Measurements from ENCODE around the gene ENKUR. TPM values are rescaled to one million over a fixed set of nuclear protein-coding genes. Genes with fewer than 3 reads are reported as not detected.
"Not testable (repeated sequence)": the region's sequence is repeated elsewhere in the genome, so short reads cannot be mapped to it uniquely, and the experiment has no call there.

Gene ENKUR
- total RNA-seq, 2 experiments from 2014 or later = not detected

DNA sequence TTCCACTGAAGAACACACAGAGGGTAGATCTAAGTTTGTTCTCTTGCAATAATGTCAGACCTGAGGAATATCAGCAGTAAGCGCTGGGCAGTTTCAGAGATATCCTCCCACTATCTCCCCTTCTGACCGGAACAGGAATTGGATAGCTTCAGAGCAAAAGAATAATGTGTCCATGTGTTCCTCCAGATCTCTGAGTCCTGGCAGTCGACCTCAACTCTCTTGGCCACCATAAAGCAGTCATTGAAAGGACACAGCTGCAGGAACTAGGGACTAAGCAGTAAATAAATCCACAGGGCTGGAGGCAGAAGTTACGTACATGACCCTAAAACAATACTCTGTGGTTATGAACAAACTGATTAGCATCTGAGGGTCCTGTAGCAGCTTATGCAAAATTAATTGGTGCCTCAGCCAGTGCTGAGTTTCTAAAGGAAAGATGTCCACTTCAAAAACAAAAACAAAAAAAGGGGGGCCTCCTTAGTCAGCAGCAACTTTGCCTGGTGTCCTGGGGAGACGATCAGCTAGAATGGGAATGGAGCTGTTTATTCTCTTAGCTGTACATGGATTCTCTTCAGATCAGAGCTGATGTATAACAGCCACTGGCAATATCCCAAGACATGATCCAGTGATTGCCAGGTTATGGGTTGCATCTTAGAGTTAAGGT lies 57.1 kb downstream of the ENKUR start:
- no peak for DNase-seq
- H3K36me3 Mint-ChIP-seq = peaks cover 4% of the 10 kb centered on the region
- no peak overlapping the region for H3K27ac Mint-ChIP-seq
- H3K27me3 Mint-ChIP-seq = no peaks in the 10 kb centered on the region
- no peak for ATAC-seq (ENCODE audit: low read depth)
- H3K4me3 Mint-ChIP-seq = no peak overlapping the region
- H3K9me3 Mint-ChIP-seq = no peaks in the 10 kb centered on the region
- H3K4me1 Mint-ChIP-seq = peaks cover under 1% of the 10 kb centered on the region
- POLR2A ChIA-PET = no interaction called here

DNA sequence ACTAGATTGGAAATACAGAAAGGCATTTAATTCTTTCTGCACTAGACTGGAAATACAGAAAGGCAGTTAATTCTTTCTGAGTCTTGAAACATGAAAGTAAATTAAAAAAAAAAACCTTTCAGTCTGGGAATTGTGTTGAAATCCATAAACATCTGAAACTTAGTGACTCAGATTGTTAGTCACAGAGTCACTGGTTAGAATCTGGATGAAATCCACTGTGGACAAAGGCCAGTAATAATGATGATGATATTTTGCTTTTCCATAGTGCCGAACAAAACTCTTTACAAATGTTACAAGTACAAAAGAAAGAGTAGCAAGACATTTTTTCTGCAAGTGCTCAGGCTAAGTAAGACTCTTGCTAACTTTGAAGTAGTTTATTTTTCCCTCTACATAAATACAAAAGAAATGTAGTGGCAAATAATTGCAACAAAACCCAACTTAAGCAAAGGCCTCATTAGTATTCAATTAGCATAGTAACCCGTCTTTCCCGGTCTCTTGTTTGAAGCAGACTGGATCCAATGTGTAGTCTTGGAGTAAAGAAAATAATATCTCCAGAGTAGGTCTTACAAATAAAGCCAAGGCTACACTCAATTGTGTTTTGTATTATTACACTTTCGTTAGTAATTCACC lies 57.8 kb downstream of the ENKUR start:
- Mint-ChIP-seq H3K36me3 (peaks cover 4% of the 10 kb centered on the region), H3K27me3 (no peaks in the 10 kb centered on the region), H3K27ac (no peak overlapping the region), H3K9me3 (no peaks in the 10 kb centered on the region), H3K4me3 (no peak overlapping the region), H3K4me1 (peaks cover 5% of the 10 kb centered on the region)
- no peak for ATAC-seq (ENCODE audit: low read depth)
- no peak for DNase-seq
- POLR2A ChIA-PET = no interaction called here

- H3K4me1 Mint-ChIP-seq; H3K9me3 Mint-ChIP-seq; H3K4me3 Mint-ChIP-seq; POLR2A ChIA-PET; DNase-seq; H3K27ac Mint-ChIP-seq; H3K27me3 Mint-ChIP-seq; H3K36me3 Mint-ChIP-seq; ATAC-seq (ENCODE audit: low read depth): not testable (repeated sequence)
Measured at GRCh38 chr10:24957624-24958051, 58.3 kb downstream of the ENKUR start.

- Mint-ChIP-seq H3K36me3 (peaks cover 4% of the 10 kb centered on the region), H3K9me3 (no peaks in the 10 kb centered on the region), H3K4me3 (peak overlapping the region; percentile 87), H3K27me3 (no peaks in the 10 kb centered on the region), H3K4me1 (peaks cover 18% of the 10 kb centered on the region), H3K27ac (no peak overlapping the region)
- DNase-seq (no peak), ATAC-seq (ENCODE audit: low read depth) (no peak)
- POLR2A ChIA-PET = interaction anchor here (0.7 to 2.4 kb wide), 2 partner anchors 63 to 351 kb away, joined by 7 to 8 read pairs; no protein-coding TSS in a partner anchor
Measured at GRCh38 chr10:24953675-24954074, 62.3 kb downstream of the ENKUR start.

DNA sequence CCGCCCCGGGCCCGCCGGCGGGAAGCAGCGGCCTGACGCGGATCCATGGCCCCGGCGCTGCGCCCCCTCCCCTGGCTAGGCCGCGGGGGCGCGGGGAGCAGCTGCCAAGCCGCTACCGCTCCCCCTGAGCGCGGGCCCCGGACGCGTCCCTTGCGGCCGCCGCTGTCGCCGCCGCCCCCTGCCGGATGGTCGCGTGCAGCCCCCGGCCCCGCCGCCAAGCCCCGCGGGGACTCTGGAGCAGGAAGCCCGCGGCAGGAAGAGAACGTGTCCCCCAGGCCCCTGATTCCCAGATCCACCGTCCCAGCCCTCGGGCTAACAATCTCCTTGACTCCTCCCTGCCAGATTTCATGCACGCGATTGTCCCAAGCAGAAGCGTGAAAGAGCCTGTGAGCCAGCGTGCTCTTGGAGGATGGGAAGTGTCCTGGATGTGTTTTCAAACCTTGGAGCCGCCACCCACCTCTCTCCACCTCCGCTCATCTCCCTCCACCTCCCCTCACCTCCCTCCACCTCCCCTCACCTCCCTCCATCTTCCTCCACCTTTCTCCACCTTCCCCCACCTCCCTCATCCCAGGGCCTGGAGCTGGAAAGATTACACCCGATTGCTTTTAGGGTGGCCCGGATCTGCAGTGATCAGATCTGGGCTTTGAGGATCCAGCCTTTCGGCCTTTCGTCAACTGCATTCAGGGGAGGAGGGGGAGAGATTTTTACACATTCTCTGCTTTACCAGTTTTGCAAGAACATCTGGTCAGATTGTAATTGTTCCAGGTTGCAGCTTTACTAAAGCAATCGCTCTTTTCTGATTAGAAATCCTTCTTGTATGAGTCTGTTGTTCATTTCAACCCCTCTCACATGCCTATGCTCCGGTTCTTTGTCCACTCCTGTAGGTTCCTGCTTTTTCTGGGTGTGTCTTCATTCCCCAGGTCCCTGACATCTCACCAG lies 63.0 kb downstream of the ENKUR start:
- Mint-ChIP-seq H3K4me3 (peak overlapping the region; percentile 87), H3K36me3 (peaks cover 4% of the 10 kb centered on the region), H3K27me3 (no peaks in the 10 kb centered on the region), H3K4me1 (peaks cover 18% of the 10 kb centered on the region), H3K27ac (peak overlapping the region; percentile 88), H3K9me3 (no peaks in the 10 kb centered on the region)
- DNase-seq (peak; percentile 76), ATAC-seq (ENCODE audit: low read depth) (peak; percentile 69)
- POLR2A ChIA-PET = interaction anchor here (0.7 to 2.4 kb wide), 6 partner anchors 59 to 351 kb away, joined by 3 to 9 read pairs (median 6); no protein-coding TSS in a partner anchor

DNA sequence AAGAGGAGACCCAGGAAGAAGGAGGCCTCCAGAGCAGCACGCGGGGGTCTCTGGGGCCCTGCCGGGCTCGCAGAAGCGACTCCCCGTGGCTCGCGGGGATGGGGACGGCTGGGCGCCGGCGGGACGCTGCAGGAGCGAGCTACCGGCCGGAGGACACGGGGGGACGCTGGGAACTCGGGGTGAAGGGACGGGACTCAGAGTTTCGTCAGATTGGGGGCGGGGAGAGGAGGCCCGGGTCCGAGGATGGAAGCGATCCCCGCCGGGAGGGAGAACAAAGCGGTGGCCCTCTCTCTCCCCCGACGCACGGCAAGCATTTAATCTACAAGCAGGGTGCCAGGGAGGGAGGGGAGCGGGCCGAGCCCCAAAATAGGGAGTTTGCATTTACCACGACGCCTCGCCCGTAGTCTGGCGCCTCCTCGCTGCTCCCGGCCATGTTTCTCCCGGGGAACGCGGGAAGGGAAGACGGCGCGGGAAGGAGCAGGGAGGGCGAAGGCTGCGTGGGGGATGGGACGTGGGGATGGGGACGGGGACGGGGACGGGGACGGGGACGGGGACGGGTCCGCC lies 63.7 kb downstream of the ENKUR start, which contains the start of gene PRTFDC1:
Gene PRTFDC1, minus strand, starts transcription at position 464 of the 564 bp plus-strand sequence. Its CDS starts 31 bp downstream, at position 433.
- peaks cover 4% of the 10 kb centered on the region for H3K36me3 Mint-ChIP-seq
- POLR2A ChIA-PET = interaction anchor here (1.3 to 2.4 kb wide), 6 partner anchors 23 to 229 kb away, joined by 3 to 9 read pairs (median 6); no protein-coding TSS in a partner anchor
- H3K9me3 Mint-ChIP-seq = no peaks in the 10 kb centered on the region
- peak; percentile 45 for ATAC-seq (ENCODE audit: low read depth)
- DNase-seq = peak; percentile 60
- H3K4me1 Mint-ChIP-seq = peaks cover 18% of the 10 kb centered on the region
- peak within 1 kb of the TSS; percentile 87 for H3K4me3 Mint-ChIP-seq
- H3K27ac Mint-ChIP-seq = peak within 1 kb of the TSS; percentile 88
- H3K27me3 Mint-ChIP-seq = no peaks in the 10 kb centered on the region

DNA sequence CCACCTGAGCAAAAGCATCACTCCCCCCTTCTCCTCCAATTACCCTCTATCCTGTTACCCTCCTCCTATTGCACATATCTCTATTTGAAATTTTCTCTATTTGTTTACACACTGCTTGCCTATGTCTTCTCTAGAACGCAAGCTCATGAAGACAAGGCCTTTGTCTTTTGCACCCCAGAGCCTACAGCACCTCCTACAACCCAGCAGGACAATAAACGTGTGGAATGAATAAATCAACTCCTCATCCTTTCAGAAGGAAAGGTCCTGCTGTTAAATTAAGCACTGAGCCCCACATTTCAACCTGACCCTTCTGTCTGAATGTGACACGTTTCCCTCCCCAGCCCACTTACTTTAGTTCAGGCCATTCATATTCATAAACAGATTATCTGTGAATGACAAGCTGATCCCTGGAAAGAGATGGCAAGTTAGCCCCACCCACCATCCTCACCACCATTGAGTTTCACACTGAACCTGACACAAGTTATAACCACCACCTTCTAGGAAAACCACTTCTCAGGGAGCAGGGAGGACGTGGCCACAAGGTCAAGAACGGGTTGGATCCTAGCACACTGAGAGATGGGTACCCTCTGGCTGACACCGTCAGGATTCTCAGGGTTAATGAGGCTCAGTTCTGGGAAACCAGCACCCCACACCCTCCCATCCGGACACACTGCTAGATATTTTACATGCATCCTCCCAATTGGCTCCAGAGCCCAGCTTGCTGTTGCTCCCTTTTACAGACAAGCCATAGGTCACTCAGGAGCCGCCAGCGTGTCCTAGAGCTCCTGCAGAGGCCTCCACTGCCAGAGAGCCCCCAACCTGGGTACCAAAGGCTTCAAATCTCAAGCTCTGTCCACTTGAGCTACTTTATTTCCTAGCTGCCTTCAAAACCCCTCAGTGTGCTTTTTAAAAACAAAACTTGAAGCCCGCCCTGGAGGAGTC lies 64.5 kb downstream of the ENKUR start:
- H3K9me3 Mint-ChIP-seq = no peaks in the 10 kb centered on the region
- H3K27me3 Mint-ChIP-seq = no peaks in the 10 kb centered on the region
- peak overlapping the region; percentile 84 for H3K4me3 Mint-ChIP-seq
- H3K36me3 Mint-ChIP-seq = peaks cover 4% of the 10 kb centered on the region
- POLR2A ChIA-PET = interaction anchor here (1.3 to 2.4 kb wide), 6 partner anchors 22 to 229 kb away, joined by 3 to 9 read pairs (median 6); no protein-coding TSS in a partner anchor
- DNase-seq = no peak
- peaks cover 18% of the 10 kb centered on the region for H3K4me1 Mint-ChIP-seq
- ATAC-seq (ENCODE audit: low read depth) = peak; percentile 61
- peak overlapping the region; percentile 83 for H3K27ac Mint-ChIP-seq

DNA sequence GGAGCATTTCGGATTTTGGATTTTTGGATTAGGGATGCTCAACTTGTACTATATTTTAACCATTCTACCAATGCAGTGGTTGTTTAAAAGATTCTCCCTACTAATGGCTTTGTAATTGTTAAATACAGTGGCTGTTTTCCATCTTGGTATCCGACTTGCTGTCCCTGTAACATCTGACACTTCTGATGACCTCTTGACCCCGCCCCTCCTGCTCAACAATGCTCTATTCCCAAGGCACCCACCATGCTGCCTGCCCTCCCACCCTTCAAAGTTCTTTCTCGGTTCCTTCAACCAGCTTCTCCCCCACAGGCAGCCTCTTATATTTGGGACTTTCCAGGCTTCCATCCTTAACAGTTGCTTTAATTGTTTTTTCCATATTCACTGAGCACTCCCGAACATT lies 65.5 kb downstream of the ENKUR start:
- Mint-ChIP-seq H3K4me3 (no peak overlapping the region), H3K4me1 (peaks cover 18% of the 10 kb centered on the region), H3K27ac (no peak overlapping the region), H3K9me3 (no peaks in the 10 kb centered on the region), H3K36me3 (peaks cover 4% of the 10 kb centered on the region), H3K27me3 (no peaks in the 10 kb centered on the region)
- no peak for ATAC-seq (ENCODE audit: low read depth)
- no peak for DNase-seq
- POLR2A ChIA-PET = no interaction called here

DNA sequence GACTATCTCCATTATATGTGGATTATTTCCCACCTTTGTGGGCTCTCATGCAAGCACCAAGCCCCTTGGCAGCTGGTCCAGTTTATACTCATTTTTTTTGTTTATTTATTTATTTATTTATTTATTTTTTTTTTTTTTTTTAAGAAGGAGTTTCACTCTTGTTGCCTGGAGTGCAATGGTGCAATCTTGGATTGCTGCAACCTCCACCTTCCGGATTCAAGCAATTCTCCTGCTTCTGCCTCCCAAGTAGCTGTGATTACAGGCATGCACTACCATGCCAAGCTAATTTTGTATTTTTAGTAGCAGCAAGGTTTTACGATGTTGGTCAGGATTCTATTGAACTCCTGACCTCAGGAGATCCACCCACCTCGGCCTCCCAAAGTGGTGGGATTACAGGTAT lies 66.3 kb downstream of the ENKUR start:
- DNase-seq (no peak), ATAC-seq (ENCODE audit: low read depth) (no peak)
- Mint-ChIP-seq H3K4me3 (no peak overlapping the region), H3K36me3 (peaks cover 2% of the 10 kb centered on the region), H3K27me3 (no peaks in the 10 kb centered on the region), H3K4me1 (peaks cover 18% of the 10 kb centered on the region), H3K9me3 (no peaks in the 10 kb centered on the region), H3K27ac (no peak overlapping the region)
- POLR2A ChIA-PET = interaction anchor here (0.6 kb wide), 1 partner anchor 151 kb away, joined by 4 read pairs; no protein-coding TSS in a partner anchor

DNA sequence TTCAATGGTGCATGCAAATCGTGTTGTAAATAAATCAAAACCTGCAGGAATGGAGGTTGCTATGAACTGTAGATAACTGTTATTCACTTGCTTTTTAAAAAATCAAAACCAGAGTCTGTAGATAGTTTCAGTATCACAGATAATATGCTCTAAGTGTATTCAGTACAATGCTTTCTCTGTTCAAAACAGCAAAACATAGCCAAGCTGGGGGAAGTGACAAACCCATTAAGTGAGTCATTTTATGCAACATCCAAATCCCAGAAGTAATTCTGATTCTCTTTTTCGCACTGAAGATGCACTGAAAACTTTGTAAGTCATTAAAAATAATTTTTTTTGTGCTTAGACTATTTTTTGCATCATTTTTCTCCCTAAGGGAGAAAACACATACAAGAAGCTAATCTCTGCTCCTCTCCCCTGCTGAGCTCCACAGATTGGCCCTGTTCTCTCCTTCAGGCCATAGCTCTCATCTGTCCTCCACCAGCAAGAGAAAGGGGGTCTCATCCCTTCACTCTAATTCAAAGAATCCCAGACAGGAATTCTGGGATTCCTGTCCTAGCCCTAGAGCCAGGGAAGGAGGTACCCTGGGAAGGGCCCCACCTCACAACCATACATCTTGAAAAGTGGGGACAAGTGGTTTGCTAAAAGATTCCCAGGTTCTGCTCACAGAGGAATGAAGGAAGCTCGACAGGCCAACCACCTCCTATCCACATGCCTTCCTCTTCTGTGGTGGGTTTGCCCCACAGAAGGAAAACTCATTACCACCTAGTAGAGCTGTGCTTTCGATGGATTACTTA lies 68.5 kb downstream of the ENKUR start:
- Mint-ChIP-seq H3K27me3 (no peaks in the 10 kb centered on the region), H3K4me1 (peaks cover 9% of the 10 kb centered on the region), H3K9me3 (no peaks in the 10 kb centered on the region), H3K36me3 (no peaks in the 10 kb centered on the region), H3K27ac (no peak overlapping the region), H3K4me3 (no peak overlapping the region)
- POLR2A ChIA-PET = no interaction called here
- no peak for DNase-seq
- no peak for ATAC-seq (ENCODE audit: low read depth)

GRCh38 chr10:24944512-24945255 lies 71.3 kb downstream of the ENKUR start:
- DNase-seq = no peak
- Mint-ChIP-seq H3K4me1 (no peaks in the 10 kb centered on the region), H3K9me3 (no peaks in the 10 kb centered on the region), H3K4me3 (no peak overlapping the region), H3K36me3 (no peaks in the 10 kb centered on the region), H3K27me3 (no peaks in the 10 kb centered on the region), H3K27ac (no peak overlapping the region)
- POLR2A ChIA-PET = no interaction called here
- ATAC-seq (ENCODE audit: low read depth) = no peak

Data from activated naive CD8-positive, alpha-beta T cell treated with anti-CD3 and anti-CD28 coated beads, Interleukin-2, amount 10 ng/mL, durations not matched to agents 7 days and 5 days (primary cell).